MM.1S (cell line): Measurements from ENCODE around the gene SMIM22.

Experiments used
- DNase-seq: peaks from one replicate; pipeline ENCODE4 v3.0.0-alpha.2; 2015
- H2AFZ ChIP-seq: fragments of 300-600 bp; sonication (generic); 2 replicates; pipeline ENCODE4 v1.6.0; 2016; ENCODE audit warnings: antibody characterized with exemption, low read length
- H3F3A ChIP-seq: fragments of 300-600 bp; sonication (generic); 2 replicates; pipeline ENCODE4 v1.6.1; 2016; ENCODE audit warnings: mild to moderate bottlenecking, antibody characterized with exemption, low read length, moderate library complexity, mixed read lengths; ENCODE audit not compliant: insufficient read depth
- H3K27ac ChIP-seq: fragments of 300-600 bp; sonication (generic); 2 replicates; pipeline ENCODE4 v1.5.1; 2016; ENCODE audit warnings: mild to moderate bottlenecking, low read length
- H3K27me3 ChIP-seq: fragments of 300-600 bp; sonication (generic); replicated peaks from 2 replicates; pipeline ENCODE4 v1.6.0; 2016; ENCODE audit warnings: low read length; ENCODE audit not compliant: insufficient read depth
- H3K36me3 ChIP-seq: fragments of 300-600 bp; sonication (generic); replicated peaks from 2 replicates; pipeline ENCODE4 v1.6.1; 2016; ENCODE audit warnings: mild to moderate bottlenecking, low read length, mixed read lengths; ENCODE audit not compliant: insufficient read depth
- H3K4me1 ChIP-seq: fragments of 300-600 bp; sonication (generic); 2 replicates; pipeline ENCODE4 v1.6.1; 2016; ENCODE audit warnings: low read length, mixed read lengths
- H3K4me2 ChIP-seq: fragments of 300-600 bp; sonication (generic); 2 replicates; pipeline ENCODE4 v1.6.0; 2016; ENCODE audit warnings: low read depth, low read length
- H3K4me3 ChIP-seq: fragments of 300-600 bp; sonication (generic); 2 replicates; pipeline ENCODE4 v1.5.1; 2016; ENCODE audit warnings: low read length, mixed read lengths
- H3K79me2 ChIP-seq: fragments of 300-600 bp; sonication (generic); 2 replicates; pipeline ENCODE4 v1.6.1; 2016; ENCODE audit warnings: mixed run types, low read length, mixed read lengths
- H3K9ac ChIP-seq: fragments of 300-600 bp; sonication (generic); 2 replicates; pipeline ENCODE4 v1.6.1; 2016; ENCODE audit warnings: low read length, mixed read lengths
- H3K9me2 ChIP-seq: fragments of 300-600 bp; sonication (generic); replicated peaks from 2 replicates; pipeline ENCODE4 v1.6.1; 2016; ENCODE audit warnings: mild to moderate bottlenecking, low read length, mixed read lengths; ENCODE audit not compliant: insufficient read depth
- H3K9me3 ChIP-seq: fragments of 300-600 bp; sonication (generic); replicated peaks from 2 replicates; pipeline ENCODE4 v1.6.1; 2016; ENCODE audit warnings: mild to moderate bottlenecking, low read length, mixed read lengths; ENCODE audit not compliant: insufficient read depth
- H4K20me1 ChIP-seq: fragments of 300-600 bp; sonication (generic); 2 replicates; pipeline ENCODE4 v1.6.1; 2016; ENCODE audit warnings: mild to moderate bottlenecking, low read length, moderate library complexity, mixed read lengths; ENCODE audit not compliant: insufficient read depth
- EZH2 ChIP-seq: fragments of 300-600 bp; sonication (generic); optimal IDR thresholded peaks from 2 replicates; pipeline ENCODE3; 2017; ENCODE audit warnings: low read depth, mild to moderate bottlenecking, antibody characterized with exemption, low read length, mixed read lengths
- EZH2phosphoT487 ChIP-seq: fragments of 300-600 bp; sonication (generic); IDR thresholded peaks from 2 replicates; pipeline ENCODE4 v1.6.1; 2018; ENCODE audit warnings: antibody characterized with exemption, low read length
- TF ChIP-seq, protein P1 (sequence below): fragments of 300-600 bp; sonication (generic); IDR thresholded peaks from 2 replicates; pipeline ENCODE4 v1.5.1; 2016; ENCODE audit warnings: antibody characterized with exemption, low read length, mixed read lengths

Gene SMIM22

GRCh38 chr16:4830408-4830807 is 35.2 kb downstream of the SMIM22 start:
- Histone ChIP-seq H3K4me1 (no peaks in the 10 kb centered on the region), H3K27ac (no peak overlapping the region), H3K9me3 (no peaks in the 10 kb centered on the region), H4K20me1 (no peaks in the 10 kb centered on the region), H3K36me3 (peaks cover 16% of the 10 kb centered on the region; the same call in 1 of the 2 replicates), H2AFZ (no peak overlapping the region), H3K4me2 (no peak overlapping the region), H3K9ac (no peak overlapping the region), H3F3A (no peaks in the 10 kb centered on the region), H3K9me2 (no peaks in the 10 kb centered on the region), H3K27me3 (no peaks in the 10 kb centered on the region), H3K4me3 (no peak overlapping the region), H3K79me2 (peaks cover 30% of the 10 kb centered on the region)
- no peak for DNase-seq
- no peak for TF ChIP-seq EZH2
- no peak for TF ChIP-seq EZH2phosphoT487
- TF ChIP-seq, protein P1, sequence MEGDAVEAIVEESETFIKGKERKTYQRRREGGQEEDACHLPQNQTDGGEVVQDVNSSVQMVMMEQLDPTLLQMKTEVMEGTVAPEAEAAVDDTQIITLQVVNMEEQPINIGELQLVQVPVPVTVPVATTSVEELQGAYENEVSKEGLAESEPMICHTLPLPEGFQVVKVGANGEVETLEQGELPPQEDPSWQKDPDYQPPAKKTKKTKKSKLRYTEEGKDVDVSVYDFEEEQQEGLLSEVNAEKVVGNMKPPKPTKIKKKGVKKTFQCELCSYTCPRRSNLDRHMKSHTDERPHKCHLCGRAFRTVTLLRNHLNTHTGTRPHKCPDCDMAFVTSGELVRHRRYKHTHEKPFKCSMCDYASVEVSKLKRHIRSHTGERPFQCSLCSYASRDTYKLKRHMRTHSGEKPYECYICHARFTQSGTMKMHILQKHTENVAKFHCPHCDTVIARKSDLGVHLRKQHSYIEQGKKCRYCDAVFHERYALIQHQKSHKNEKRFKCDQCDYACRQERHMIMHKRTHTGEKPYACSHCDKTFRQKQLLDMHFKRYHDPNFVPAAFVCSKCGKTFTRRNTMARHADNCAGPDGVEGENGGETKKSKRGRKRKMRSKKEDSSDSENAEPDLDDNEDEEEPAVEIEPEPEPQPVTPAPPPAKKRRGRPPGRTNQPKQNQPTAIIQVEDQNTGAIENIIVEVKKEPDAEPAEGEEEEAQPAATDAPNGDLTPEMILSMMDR, result no peak

DNA sequence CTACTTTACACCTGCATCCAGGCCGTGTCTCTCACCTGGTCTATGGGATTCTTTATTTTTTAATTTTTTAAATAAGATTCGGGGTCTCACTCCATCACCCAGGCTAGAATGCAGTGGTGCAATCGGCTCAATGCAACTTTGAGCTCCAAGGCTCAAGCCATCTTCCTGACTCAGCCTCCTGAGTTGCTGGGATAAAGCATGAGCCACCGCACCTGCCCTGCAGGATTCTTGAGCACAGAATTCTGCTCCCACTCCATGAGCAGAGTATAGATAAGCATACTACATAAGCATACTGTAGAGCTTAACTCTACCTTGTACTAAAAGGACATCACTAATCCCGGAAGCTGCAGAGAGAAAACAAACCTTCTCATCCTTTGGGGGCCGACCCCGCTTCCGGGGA is 36.4 kb downstream of the SMIM22 start:
- Histone ChIP-seq H3K27ac (no peak overlapping the region), H3F3A (no peaks in the 10 kb centered on the region), H3K4me3 (no peak overlapping the region), H3K9ac (no peak overlapping the region), H3K27me3 (no peaks in the 10 kb centered on the region), H3K36me3 (peaks cover 16% of the 10 kb centered on the region; the same call in 1 of the 2 replicates), H4K20me1 (no peaks in the 10 kb centered on the region), H2AFZ (no peak overlapping the region), H3K9me3 (no peaks in the 10 kb centered on the region), H3K4me1 (no peaks in the 10 kb centered on the region), H3K79me2 (peaks cover 40% of the 10 kb centered on the region), H3K9me2 (no peaks in the 10 kb centered on the region), H3K4me2 (no peak overlapping the region)
- no peak for DNase-seq
- TF ChIP-seq, protein P1, result no peak
- TF ChIP-seq EZH2phosphoT487, result no peak
- no peak for TF ChIP-seq EZH2

DNA sequence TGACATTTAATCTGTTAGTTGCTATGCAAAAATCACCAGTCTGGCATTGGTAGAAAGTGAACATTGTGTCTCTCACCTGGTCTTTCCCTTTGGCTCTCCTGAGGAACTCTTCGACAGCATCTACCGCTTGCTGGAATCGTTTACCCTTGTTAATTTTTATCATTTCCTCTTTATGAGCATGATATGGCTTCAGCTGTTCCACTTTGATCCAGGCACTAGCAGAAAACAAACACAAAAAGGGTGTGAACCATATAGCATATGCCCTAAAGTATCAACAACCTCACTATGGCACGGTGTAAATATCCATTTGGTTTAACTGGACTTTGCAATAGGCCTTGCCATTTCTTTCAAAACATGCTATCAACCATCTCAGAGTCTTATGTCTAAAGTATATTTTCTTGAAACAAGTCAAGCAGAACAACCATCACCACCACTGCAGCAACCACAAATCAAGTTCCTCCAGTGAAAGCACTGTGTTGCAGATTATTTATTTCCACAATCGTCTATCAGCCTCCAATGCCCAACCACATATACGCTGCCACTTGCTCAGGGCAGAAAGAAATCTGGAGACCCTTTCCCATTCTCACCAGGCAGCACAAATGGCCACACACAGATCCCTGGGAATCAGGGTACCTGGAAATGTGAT is 37.7 kb downstream of the SMIM22 start:
- no peak overlapping the region for H2AFZ ChIP-seq
- no peaks in the 10 kb centered on the region for H4K20me1 ChIP-seq
- DNase-seq, result no peak
- H3K4me2 ChIP-seq, result no peak overlapping the region
- peaks cover under 1% of the 10 kb centered on the region for H3F3A ChIP-seq
- H3K9me2 ChIP-seq, result no peaks in the 10 kb centered on the region
- no peaks in the 10 kb centered on the region for H3K27me3 ChIP-seq
- H3K79me2 ChIP-seq, result peaks cover 45% of the 10 kb centered on the region
- H3K27ac ChIP-seq, result no peak overlapping the region
- no peaks in the 10 kb centered on the region for H3K9me3 ChIP-seq
- H3K4me3 ChIP-seq, result no peak overlapping the region
- peaks cover 4% of the 10 kb centered on the region for H3K4me1 ChIP-seq
- no peak overlapping the region for H3K9ac ChIP-seq
- TF ChIP-seq, protein P1, result no peak
- no peak for TF ChIP-seq EZH2phosphoT487
- peaks cover 16% of the 10 kb centered on the region; the same call in 1 of the 2 replicates for H3K36me3 ChIP-seq
